Fibroblast of pulmonary artery (primary cell): Measurements from ENCODE around the gene EEPD1.
"Not testable (repeated sequence)": the region's sequence is repeated elsewhere in the genome, so short reads cannot be mapped to it uniquely, and the experiment has no call there.

Source experiments
- DNase-seq: peaks from one replicate; pipeline ENCODE4 v3.0.0-alpha.2; 2010; ENCODE audit warnings: low read depth
- H3K4me3 ChIP-seq: replicated peaks from 2 replicates; pipeline ENCODE4 v1.5.1; 2011; ENCODE audit warnings: low read depth, mild to moderate bottlenecking, control low read depth, low read length, moderate library complexity
- TF ChIP-seq, protein P1 (sequence below): IDR thresholded peaks from 2 replicates; pipeline ENCODE4 v1.5.1; 2011; ENCODE audit warnings: mild to moderate bottlenecking, control low read depth, low read length, inconsistent platforms; ENCODE audit errors: missing control alignments

The EEPD1 gene

DNA sequence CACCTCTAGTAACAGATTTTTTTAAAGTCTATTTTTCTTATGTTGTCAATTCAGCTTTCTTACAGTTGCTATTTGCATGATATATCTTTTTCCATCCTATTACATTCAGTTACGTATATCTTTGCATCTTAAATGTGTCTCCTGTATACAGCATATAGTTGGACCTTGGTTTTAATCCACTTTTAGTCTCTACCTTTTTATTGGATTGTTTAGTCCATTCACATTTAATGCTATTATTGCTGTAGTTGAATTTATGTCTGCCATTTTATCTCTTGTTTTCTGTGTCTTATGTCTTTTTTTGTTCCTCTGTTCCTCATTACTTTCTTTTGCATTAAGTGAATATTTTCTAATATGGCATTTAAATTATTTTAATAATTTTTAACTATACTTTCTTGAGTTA, 100.6 kb downstream of the EEPD1 start:
- TF ChIP-seq, protein P1, sequence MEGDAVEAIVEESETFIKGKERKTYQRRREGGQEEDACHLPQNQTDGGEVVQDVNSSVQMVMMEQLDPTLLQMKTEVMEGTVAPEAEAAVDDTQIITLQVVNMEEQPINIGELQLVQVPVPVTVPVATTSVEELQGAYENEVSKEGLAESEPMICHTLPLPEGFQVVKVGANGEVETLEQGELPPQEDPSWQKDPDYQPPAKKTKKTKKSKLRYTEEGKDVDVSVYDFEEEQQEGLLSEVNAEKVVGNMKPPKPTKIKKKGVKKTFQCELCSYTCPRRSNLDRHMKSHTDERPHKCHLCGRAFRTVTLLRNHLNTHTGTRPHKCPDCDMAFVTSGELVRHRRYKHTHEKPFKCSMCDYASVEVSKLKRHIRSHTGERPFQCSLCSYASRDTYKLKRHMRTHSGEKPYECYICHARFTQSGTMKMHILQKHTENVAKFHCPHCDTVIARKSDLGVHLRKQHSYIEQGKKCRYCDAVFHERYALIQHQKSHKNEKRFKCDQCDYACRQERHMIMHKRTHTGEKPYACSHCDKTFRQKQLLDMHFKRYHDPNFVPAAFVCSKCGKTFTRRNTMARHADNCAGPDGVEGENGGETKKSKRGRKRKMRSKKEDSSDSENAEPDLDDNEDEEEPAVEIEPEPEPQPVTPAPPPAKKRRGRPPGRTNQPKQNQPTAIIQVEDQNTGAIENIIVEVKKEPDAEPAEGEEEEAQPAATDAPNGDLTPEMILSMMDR = no peak
- H3K4me3 ChIP-seq = no peak overlapping the region
- no peak for DNase-seq

DNA sequence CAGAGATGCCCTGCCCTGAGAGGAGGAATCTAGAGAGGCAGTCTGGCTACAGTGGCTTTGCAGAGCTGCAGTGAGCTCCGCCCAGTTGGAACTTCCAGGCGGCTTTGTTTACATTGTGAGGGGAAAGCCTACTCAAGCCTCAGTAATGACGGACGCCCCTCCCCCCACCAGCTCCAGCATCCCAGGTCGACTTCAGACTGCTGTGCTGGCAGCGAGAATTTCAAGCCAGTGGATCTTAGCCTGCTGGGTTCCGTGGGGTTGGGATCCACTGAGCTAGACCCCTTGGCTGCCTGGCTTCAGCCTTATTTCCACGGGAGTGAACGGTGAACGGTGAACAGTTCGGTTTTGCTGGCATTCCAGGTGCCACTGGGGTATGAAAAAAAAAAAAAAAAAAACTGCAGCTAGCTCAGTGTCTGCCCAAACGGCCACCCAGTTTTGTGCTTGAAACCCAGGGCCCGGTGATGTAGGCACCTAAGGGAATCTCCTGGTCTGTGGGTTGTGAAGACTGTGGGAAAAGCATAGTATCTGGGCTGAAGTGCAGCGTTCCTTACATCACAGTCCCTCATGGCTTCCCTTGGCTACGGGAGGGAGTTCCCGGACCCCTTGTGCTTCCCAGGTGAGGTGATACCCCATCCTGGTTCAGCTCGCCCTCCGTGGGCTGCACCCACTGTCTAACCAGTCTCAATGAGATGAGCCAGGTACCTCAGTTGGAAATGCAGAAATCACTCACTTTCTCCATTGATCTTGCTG, 105.6 kb downstream of the EEPD1 start:
- DNase-seq = peak; percentile 76
- H3K4me3 ChIP-seq = not testable (repeated sequence)

DNA sequence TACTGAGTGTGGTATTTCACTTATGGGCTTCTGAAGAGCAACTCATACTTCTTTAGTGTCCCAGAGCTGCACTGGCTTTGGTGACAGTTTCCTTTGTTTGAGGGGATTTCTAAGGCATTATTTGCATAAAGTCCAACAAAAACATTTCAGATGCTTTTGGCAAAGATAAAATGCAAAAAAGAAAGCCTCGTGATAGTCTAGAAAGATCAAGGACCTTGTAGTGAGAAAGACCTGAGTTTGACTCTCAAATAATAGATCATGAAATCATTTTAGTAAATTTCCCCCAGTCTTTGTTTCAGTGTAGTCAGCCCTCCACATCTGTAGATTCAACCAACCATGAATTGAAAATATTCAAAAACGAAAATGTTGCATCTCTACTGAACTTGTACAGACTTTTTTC, 107.4 kb downstream of the EEPD1 start:
- DNase-seq = no peak
- TF ChIP-seq, protein P1 = no peak
- H3K4me3 ChIP-seq = no peak overlapping the region

DNA sequence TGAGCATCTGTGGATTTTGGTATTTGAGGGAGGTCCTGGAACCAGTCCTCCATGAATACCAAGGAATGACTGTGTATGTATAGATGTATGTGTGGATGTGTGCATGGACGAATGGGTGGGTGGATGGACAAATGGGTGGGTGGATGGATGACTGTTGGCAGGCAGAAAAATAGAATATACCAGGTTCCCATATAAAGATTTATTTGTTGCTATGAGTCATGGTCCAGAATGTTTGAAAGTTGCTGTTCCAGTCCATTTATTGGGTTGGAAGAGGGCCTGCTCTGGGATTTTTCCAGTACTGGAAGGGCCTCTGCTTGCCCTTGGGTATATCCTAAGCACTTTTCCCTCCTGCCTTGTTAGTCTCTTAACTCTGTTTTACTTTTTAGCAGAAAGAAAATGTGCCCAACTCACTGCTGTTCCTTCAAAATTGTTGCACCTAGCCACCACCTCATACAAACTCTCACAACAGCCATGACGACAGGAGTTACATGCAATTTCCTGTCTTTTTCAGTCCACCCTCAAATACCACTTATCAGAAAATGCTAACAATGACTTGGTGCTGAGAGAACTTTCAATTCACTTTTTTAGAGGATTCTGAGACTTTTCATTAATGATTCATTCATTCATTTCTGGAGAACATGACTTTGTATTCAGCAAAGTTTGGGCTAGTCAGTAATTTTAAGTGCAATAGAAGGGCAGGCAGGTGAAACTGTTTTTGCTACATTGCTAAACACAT, 108.1 kb downstream of the EEPD1 start:
- TF ChIP-seq, protein P1 = no peak
- DNase-seq = peak; percentile 70

DNA sequence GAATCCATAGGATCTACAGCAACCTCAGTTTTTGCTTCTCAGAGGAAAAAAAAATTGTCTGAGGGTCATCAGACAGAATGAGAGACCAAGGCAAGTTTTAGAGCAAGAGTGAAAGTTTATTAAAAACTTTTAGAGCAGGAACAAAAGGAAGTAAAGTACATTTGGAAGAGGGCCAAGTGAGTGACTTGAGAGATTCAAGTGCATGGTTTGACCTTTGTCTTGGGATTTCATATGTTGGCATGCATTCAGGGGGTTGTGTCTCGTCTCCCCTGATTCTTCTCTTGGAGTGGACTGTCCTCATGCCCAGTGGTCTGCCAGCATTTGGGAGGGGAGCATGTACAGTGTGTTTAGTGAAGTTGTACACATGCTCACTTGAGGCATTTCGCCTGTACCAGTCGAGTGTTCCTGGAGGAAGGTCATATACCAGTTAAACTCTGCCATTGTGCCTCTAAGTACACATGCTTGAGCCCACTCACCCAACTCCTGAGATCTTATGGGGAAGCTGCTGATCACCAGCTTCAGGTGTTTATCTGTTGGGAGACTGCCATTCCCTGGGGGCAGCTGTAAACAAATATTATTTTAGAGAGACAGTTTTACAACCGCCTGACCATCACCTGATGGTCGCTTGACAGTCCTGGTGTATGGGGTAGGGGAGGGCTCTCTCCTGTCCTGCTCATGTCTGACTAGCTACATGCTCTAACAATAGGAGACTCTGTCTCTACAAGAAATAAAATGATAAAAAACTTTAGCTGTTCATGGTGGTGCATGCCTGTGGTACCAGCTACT, 109.4 kb downstream of the EEPD1 start:
- peak; percentile 26 for DNase-seq
- TF ChIP-seq, protein P1 = no peak
- no peak overlapping the region for H3K4me3 ChIP-seq

More for the DNA sequence above, 108.1 kb downstream of the EEPD1 start:
- no peak overlapping the region for H3K4me3 ChIP-seq

DNA sequence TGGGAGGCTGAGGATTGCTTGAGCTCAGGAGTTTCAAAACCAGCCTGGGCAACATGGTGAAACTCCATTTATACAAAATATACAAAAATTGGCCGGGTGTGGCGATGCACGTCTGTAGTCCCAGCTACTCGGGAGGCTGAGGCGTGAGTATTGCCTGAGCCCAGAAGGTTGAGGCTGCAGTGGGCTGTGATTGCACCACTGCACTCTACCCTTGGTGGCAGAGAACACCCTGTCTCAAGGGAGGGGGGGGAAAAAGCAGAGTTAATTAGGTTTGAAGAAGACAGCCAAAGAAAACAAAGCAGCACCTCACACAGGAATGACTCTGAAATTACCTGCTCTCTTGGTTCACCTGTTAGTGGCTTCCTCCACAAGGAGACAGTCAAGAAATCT, 110.0 kb downstream of the EEPD1 start:
- no peak for DNase-seq
- no peak overlapping the region for H3K4me3 ChIP-seq
- TF ChIP-seq, protein P1 = no peak
